GM18526 (cell line): ENCODE measurements around the gene DNMT3A.

Source experiments
- POLR2A ChIP-seq: IDR thresholded peaks from 3 replicates; pipeline ENCODE4 v1.6.1; 2011; ENCODE audit not compliant: insufficient read length; ENCODE audit errors: extremely low read depth

DNMT3A gene

GRCh38 chr2:25311865-25312575, 29.7 kb downstream of the DNMT3A start:
- no peak for TF ChIP-seq POLR2A

- TF ChIP-seq POLR2A, result no peak
These were observed 30.5 kb downstream of the DNMT3A start for GRCh38 chr2:25310965-25311864.

- no peak for TF ChIP-seq POLR2A
These were observed 31.1 kb downstream of the DNMT3A start for GRCh38 chr2:25310709-25310964.

GRCh38 chr2:25309402-25309801, 32.3 kb downstream of the DNMT3A start:
- TF ChIP-seq POLR2A, result no peak

GRCh38 chr2:25308599-25308998, 33.1 kb downstream of the DNMT3A start:
- no peak for TF ChIP-seq POLR2A

GRCh38 chr2:25307949-25308557, 33.7 kb downstream of the DNMT3A start:
- TF ChIP-seq POLR2A, result no peak

- TF ChIP-seq POLR2A, result no peak
These were observed 34.9 kb downstream of the DNMT3A start for GRCh38 chr2:25306777-25307368.

GRCh38 chr2:25305775-25306174, 36.0 kb downstream of the DNMT3A start:
- TF ChIP-seq POLR2A, result no peak

GRCh38 chr2:25304826-25305596, 36.7 kb downstream of the DNMT3A start:
- TF ChIP-seq POLR2A, result no peak

- TF ChIP-seq POLR2A, result no peak
These were observed 37.4 kb downstream of the DNMT3A start for GRCh38 chr2:25304321-25304720.

- no peak for TF ChIP-seq POLR2A
These were observed 38.0 kb downstream of the DNMT3A start for GRCh38 chr2:25303633-25304236.

GRCh38 chr2:25302758-25303375, 38.9 kb downstream of the DNMT3A start:
- no peak for TF ChIP-seq POLR2A

GRCh38 chr2:25301453-25302352, 40.0 kb downstream of the DNMT3A start:
- no peak for TF ChIP-seq POLR2A
